Upper lobe of left lung (tissue), 4 donors: ENCODE measurements around the gene ZFHX3.

ENCODE experiments used
- POLR2A ChIP-seq, 4 donors: fragments of 450-650 bp; IDR thresholded peaks; one replicate each; pipeline ENCODE4 v1.5.1; 2016 to 2017; ENCODE audit warnings: antibody characterized with exemption in 4 of 4, mild to moderate bottlenecking in 2 of 4
- POLR2AphosphoS5 ChIP-seq, 2 donors: sonication (generic); formaldehyde crosslinking; IDR thresholded peaks; one replicate each; pipeline ENCODE4 v1.5.1; 2017; ENCODE audit warnings: antibody characterized with exemption in 2 of 2

GRCh38 chr16:72913551-72913950, 134.4 kb downstream of the ZFHX3 start:
- no peak for TF ChIP-seq POLR2AphosphoS5 (IDR thresholded peaks at IDR 0.05)
- TF ChIP-seq POLR2A (IDR thresholded peaks at IDR 0.05): no peak
